HepG2 (cell line): ENCODE results near the gene DHX58.

Experiments
- ATM ChIP-seq: fragments of 450-650 bp; IDR thresholded peaks from 2 replicates; pipeline ENCODE4 v1.7.1; 2017; ENCODE audit warnings: mild to moderate bottlenecking, borderline replicate concordance
- CREM ChIP-seq, 2 experiments: sonication (generic) in 1 of 2; formaldehyde crosslinking in 1 of 2; IDR thresholded peaks; 2 replicates each; pipeline versions ENCODE4 v1.4.0 to v1.6.1; 2016 to 2020; ENCODE audit warnings: antibody characterized with exemption in 1 of 2, mild to moderate bottlenecking in 1 of 2, missing genetic modification reagents in 1 of 2
- ETV5 ChIP-seq: IDR thresholded peaks from 2 replicates; pipeline ENCODE4 v1.6.1; 2018; ENCODE audit warnings: missing biosample characterization, missing genetic modification reagents, inconsistent platforms, borderline replicate concordance
- HNF4G ChIP-seq, 2 experiments: sonication (generic) in 1 of 2; formaldehyde crosslinking in 1 of 2; IDR thresholded peaks; 2 replicates each; pipeline versions ENCODE4 v1.4.0 to v1.6.1; 2011 to 2020; ENCODE audit warnings: borderline replicate concordance in 2 of 2, low read depth in 2 of 2, mild to moderate bottlenecking in 2 of 2, low read length in 1 of 2, missing genetic modification reagents in 1 of 2, moderate library complexity in 1 of 2
- POLR2A ChIP-seq, 2 experiments: IDR thresholded peaks; 2 replicates each; pipeline ENCODE4 v1.6.1; 2011; ENCODE audit warnings: low read depth in 2 of 2, low read length in 2 of 2, mild to moderate bottlenecking in 1 of 2, moderate library complexity in 1 of 2; ENCODE audit not compliant: insufficient read depth in 1 of 2
- SIN3A ChIP-seq: IDR thresholded peaks from 2 replicates; pipeline ENCODE4 v1.6.1; 2011; ENCODE audit warnings: low read depth, mild to moderate bottlenecking, control low read depth, low read length, borderline replicate concordance
- ZBTB20 ChIP-seq: sonication (generic); formaldehyde crosslinking; IDR thresholded peaks from 2 replicates; pipeline ENCODE4 v1.8.1; 2023; ENCODE audit warnings: missing genetic modification reagents, low read depth, mild to moderate bottlenecking, borderline replicate concordance
- ZFP41 ChIP-seq: sonication (generic); formaldehyde crosslinking; IDR thresholded peaks from 2 replicates; pipeline ENCODE4 v1.4.0; 2020; ENCODE audit warnings: mild to moderate bottlenecking, missing genetic modification reagents, borderline replicate concordance
- ZNF777 ChIP-seq: sonication (generic); formaldehyde crosslinking; IDR thresholded peaks from 2 replicates; pipeline ENCODE4 v1.4.0; 2020; ENCODE audit warnings: missing genetic modification reagents
- TF ChIP-seq, protein P1 (sequence below): sonication (generic); formaldehyde crosslinking; IDR thresholded peaks from 2 replicates; pipeline ENCODE4 v1.4.0; 2020; ENCODE audit warnings: mild to moderate bottlenecking, low read depth, missing genetic modification reagents
- TF ChIP-seq, protein P2 (sequence below), 2 experiments: IDR thresholded peaks; 2 replicates each; pipeline ENCODE4 v1.6.1; 2011 to 2012; ENCODE audit warnings: low read length in 2 of 2, borderline replicate concordance in 1 of 2, low read depth in 1 of 2, mild to moderate bottlenecking in 1 of 2, moderate library complexity in 1 of 2
- TF ChIP-seq, protein P3 (sequence below): sonication (generic); formaldehyde crosslinking; IDR thresholded peaks from 2 replicates; pipeline ENCODE4 v1.4.0; 2020; ENCODE audit warnings: missing genetic modification reagents

DNA sequence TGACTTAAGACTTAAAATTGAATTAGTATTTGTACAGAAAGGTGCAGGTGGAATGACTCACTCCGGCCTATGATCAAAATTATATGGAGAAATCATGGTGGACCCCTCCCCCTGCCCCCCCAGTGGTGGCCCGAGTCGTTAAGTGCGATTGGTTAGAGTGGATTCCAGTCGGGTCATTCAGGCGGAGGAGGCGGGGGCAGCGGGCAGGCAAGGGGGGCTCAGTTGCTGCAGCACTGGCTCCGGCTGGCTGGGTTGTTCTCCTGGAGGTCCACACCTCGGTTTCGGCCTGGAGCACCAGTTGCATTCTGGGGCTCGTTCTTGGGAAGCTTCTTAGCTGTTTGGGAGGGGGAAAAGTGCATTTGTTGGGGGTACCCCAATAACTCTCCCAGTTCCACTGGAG, 13.1 kb upstream of the DHX58 start:
- TF ChIP-seq, protein P1, sequence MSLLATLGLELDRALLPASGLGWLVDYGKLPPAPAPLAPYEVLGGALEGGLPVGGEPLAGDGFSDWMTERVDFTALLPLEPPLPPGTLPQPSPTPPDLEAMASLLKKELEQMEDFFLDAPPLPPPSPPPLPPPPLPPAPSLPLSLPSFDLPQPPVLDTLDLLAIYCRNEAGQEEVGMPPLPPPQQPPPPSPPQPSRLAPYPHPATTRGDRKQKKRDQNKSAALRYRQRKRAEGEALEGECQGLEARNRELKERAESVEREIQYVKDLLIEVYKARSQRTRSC (CRISPR knock-in tag), result no peak
- TF ChIP-seq ETV5 (CRISPR knock-in tag) (no peak), POLR2A (IDR thresholded peaks at IDR 0.05; ENCODE audit: insufficient read depth in 1 of 2, low read depth in 2 of 2, low read length in 2 of 2) (no peak), ZFP41 (CRISPR knock-in tag) (no peak), ZNF777 (CRISPR knock-in tag) (no peak), CREM (IDR thresholded peaks at IDR 0.05) (no peak), CREM (CRISPR knock-in tag; IDR thresholded peaks at IDR 0.05) (no peak), SIN3A (no peak), ATM (no peak), HNF4G (IDR thresholded peaks at IDR 0.05; ENCODE audit: borderline replicate concordance, low read depth, low read length) (no peak), HNF4G (CRISPR knock-in tag; IDR thresholded peaks at IDR 0.05; ENCODE audit: borderline replicate concordance, low read depth) (no peak), ZBTB20 (no peak)
- TF ChIP-seq, protein P2, sequence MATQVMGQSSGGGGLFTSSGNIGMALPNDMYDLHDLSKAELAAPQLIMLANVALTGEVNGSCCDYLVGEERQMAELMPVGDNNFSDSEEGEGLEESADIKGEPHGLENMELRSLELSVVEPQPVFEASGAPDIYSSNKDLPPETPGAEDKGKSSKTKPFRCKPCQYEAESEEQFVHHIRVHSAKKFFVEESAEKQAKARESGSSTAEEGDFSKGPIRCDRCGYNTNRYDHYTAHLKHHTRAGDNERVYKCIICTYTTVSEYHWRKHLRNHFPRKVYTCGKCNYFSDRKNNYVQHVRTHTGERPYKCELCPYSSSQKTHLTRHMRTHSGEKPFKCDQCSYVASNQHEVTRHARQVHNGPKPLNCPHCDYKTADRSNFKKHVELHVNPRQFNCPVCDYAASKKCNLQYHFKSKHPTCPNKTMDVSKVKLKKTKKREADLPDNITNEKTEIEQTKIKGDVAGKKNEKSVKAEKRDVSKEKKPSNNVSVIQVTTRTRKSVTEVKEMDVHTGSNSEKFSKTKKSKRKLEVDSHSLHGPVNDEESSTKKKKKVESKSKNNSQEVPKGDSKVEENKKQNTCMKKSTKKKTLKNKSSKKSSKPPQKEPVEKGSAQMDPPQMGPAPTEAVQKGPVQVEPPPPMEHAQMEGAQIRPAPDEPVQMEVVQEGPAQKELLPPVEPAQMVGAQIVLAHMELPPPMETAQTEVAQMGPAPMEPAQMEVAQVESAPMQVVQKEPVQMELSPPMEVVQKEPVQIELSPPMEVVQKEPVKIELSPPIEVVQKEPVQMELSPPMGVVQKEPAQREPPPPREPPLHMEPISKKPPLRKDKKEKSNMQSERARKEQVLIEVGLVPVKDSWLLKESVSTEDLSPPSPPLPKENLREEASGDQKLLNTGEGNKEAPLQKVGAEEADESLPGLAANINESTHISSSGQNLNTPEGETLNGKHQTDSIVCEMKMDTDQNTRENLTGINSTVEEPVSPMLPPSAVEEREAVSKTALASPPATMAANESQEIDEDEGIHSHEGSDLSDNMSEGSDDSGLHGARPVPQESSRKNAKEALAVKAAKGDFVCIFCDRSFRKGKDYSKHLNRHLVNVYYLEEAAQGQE (IDR thresholded peaks at IDR 0.05; ENCODE audit: borderline replicate concordance in 1 of 2, low read depth in 1 of 2, low read length in 2 of 2), result no peak
- TF ChIP-seq, protein P3, sequence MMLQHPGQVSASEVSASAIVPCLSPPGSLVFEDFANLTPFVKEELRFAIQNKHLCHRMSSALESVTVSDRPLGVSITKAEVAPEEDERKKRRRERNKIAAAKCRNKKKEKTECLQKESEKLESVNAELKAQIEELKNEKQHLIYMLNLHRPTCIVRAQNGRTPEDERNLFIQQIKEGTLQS (CRISPR knock-in tag), result no peak
